IMR-90 (cell line): ENCODE data around the gene NT5DC2. TPM values are rescaled to one million over a fixed set of nuclear protein-coding genes. Genes with fewer than 3 reads are reported as not detected.

Source experiments
- ATAC-seq: fragments of 200-7000 bp; cut with Tn5 transposase; 2 replicates; pipeline ENCODE4 v1.9.1; 2020; ENCODE audit warnings: low read depth, mild to moderate bottlenecking, moderate library complexity
- BruUV-seq: library from RNA; stranded (reverse); fragments of 400-500 nt; replicated peaks from 2 replicates; lab custom pipeline; 2021; lab: Mats Ljungman, UMichigan
- CTCF ChIA-PET: fragments of 300-600 bp; formaldehyde crosslinking; extraction: SDS; loops from one replicate; lab custom pipeline; 2021; ENCODE audit warnings: antibody characterized with exemption; lab: Yijun Ruan, JAX
- POLR2A ChIA-PET: fragments of 300-600 bp; sonication (Branson Sonifier 250); formaldehyde crosslinking; loops from one replicate; lab custom pipeline; 2022; ENCODE audit warnings: antibody characterized with exemption; ENCODE audit not compliant: unreplicated experiment; lab: Charles Lee
- DNase-seq: peaks from one replicate; pipeline ENCODE4 v3.0.0; 2013
- H2AFZ ChIP-seq: replicated peaks from 2 replicates; pipeline ENCODE3; 2013; ENCODE audit warnings: low read length, mild to moderate bottlenecking; ENCODE audit not compliant: poor library complexity
- H2AK5ac ChIP-seq: 2 replicates; pipeline ENCODE4 v1.6.1; 2013; ENCODE audit warnings: low read depth, low read length, inconsistent platforms
- H2AK9ac ChIP-seq: replicated peaks from 2 replicates; pipeline ENCODE3; 2013; ENCODE audit warnings: mild to moderate bottlenecking, low read depth, low read length, moderate library complexity; ENCODE audit not compliant: poor library complexity
- H2BK120ac ChIP-seq: 2 replicates; pipeline ENCODE4 v1.6.1; 2013; ENCODE audit warnings: low read depth, low read length, inconsistent platforms
- H2BK15ac ChIP-seq: 3 replicates; pipeline ENCODE4 v1.6.1; 2013; ENCODE audit warnings: low read depth, low read length, inconsistent platforms
- H2BK20ac ChIP-seq: 2 replicates; pipeline ENCODE4 v1.6.1; 2013; ENCODE audit warnings: low read depth, mild to moderate bottlenecking, inconsistent platforms, low read length, moderate library complexity
- H2BK5ac ChIP-seq: 2 replicates; pipeline ENCODE4 v1.6.1; 2013; ENCODE audit warnings: mild to moderate bottlenecking, low read depth, low read length, inconsistent platforms; ENCODE audit not compliant: poor library complexity, severe bottlenecking
- H3K14ac ChIP-seq: replicated peaks from 2 replicates; pipeline ENCODE4 v1.6.1; 2013; ENCODE audit warnings: low read depth, low read length, inconsistent platforms
- H3K18ac ChIP-seq: 2 replicates; pipeline ENCODE4 v1.6.1; 2013; ENCODE audit warnings: low read depth, low read length, control low read depth
- H3K23ac ChIP-seq: 2 replicates; pipeline ENCODE4 v1.6.1; 2013; ENCODE audit warnings: low read depth, low read length, inconsistent platforms
- H3K27ac ChIP-seq: 2 replicates; pipeline ENCODE4 v1.5.1; 2013; ENCODE audit warnings: mild to moderate bottlenecking, control low read depth, low read length; ENCODE audit not compliant: insufficient read depth
- H3K27me3 ChIP-seq: 2 replicates; pipeline ENCODE4 v1.6.1; 2013; ENCODE audit warnings: low read length; ENCODE audit not compliant: control insufficient read depth, insufficient read depth
- H3K36me3 ChIP-seq: 2 replicates; pipeline ENCODE4 v1.6.1; 2013; ENCODE audit warnings: low read length, mixed read lengths; ENCODE audit not compliant: control insufficient read depth, insufficient read depth
- H3K4ac ChIP-seq: 2 replicates; pipeline ENCODE4 v1.6.1; 2013; ENCODE audit warnings: low read depth, low read length, inconsistent platforms
- H3K4me1 ChIP-seq: 2 replicates; pipeline ENCODE4 v1.6.1; 2013; ENCODE audit warnings: low read length, mixed read lengths; ENCODE audit not compliant: control insufficient read depth, insufficient read depth
- H3K4me2 ChIP-seq: 2 replicates; pipeline ENCODE4 v1.6.1; 2013; ENCODE audit warnings: low read depth, mild to moderate bottlenecking, control low read depth, low read length, moderate library complexity
- H3K4me3 ChIP-seq: 2 replicates; pipeline ENCODE4 v1.5.1; 2013; ENCODE audit warnings: low read depth, mild to moderate bottlenecking, control low read depth, low read length, moderate library complexity; ENCODE audit not compliant: insufficient read depth
- H3K56ac ChIP-seq: 2 replicates; pipeline ENCODE4 v1.6.1; 2013; ENCODE audit warnings: low read length, inconsistent platforms; ENCODE audit not compliant: insufficient read depth; ENCODE audit errors: extremely low read depth
- H3K79me1 ChIP-seq, 2 experiments: 2 replicates each; pipeline ENCODE4 v1.6.1; 2013; ENCODE audit warnings: low read length in 2 of 2, inconsistent platforms in 1 of 2, low read depth in 1 of 2
- H3K9ac ChIP-seq: 2 replicates; pipeline ENCODE4 v1.6.1; 2013; ENCODE audit warnings: low read depth, low read length, control low read depth
- H3K9me1 ChIP-seq: 2 replicates; pipeline ENCODE4 v1.6.1; 2013; ENCODE audit warnings: low read length, inconsistent platforms; ENCODE audit not compliant: insufficient read depth
- H3K9me3 ChIP-seq: 2 replicates; pipeline ENCODE4 v1.6.1; 2013; ENCODE audit warnings: low read length; ENCODE audit not compliant: control insufficient read depth, insufficient read depth
- H4K20me1 ChIP-seq: 2 replicates; pipeline ENCODE4 v1.6.1; 2013; ENCODE audit warnings: low read length, inconsistent platforms; ENCODE audit not compliant: insufficient read depth
- H4K5ac ChIP-seq: 2 replicates; pipeline ENCODE4 v1.6.1; 2013; ENCODE audit warnings: mild to moderate bottlenecking, low read depth, low read length, control low read depth
- H4K8ac ChIP-seq, 2 experiments: 2 replicates each; pipeline ENCODE4 v1.6.1; 2013; ENCODE audit warnings: low read depth in 2 of 2, low read length in 2 of 2, control low read depth in 1 of 2, inconsistent platforms in 1 of 2
- H4K91ac ChIP-seq: 2 replicates; pipeline ENCODE4 v1.6.1; 2013; ENCODE audit warnings: low read depth, low read length, inconsistent platforms; ENCODE audit not compliant: insufficient read depth
- BHLHE40 ChIP-seq: fragments of 150-350 bp; IDR thresholded peaks from 2 replicates; pipeline ENCODE4 v1.6.1; 2016; ENCODE audit warnings: mild to moderate bottlenecking, low read depth, low read length
- POLR2A ChIP-seq: IDR thresholded peaks from 2 replicates; pipeline ENCODE4 v1.6.1; 2012; ENCODE audit warnings: mild to moderate bottlenecking, low read depth, low read length
- RAD21 ChIP-seq: IDR thresholded peaks from 2 replicates; pipeline ENCODE4 v1.6.1; 2012; ENCODE audit warnings: low read length, improper control_type of control experiment
- RFX5 ChIP-seq: IDR thresholded peaks from 2 replicates; pipeline ENCODE4 v1.8.0; 2012; ENCODE audit warnings: low read depth, mild to moderate bottlenecking, low read length, moderate library complexity
- WGBS, 2 experiments: methylation state at CpG; one replicate each; pipeline versions ENCODE4 v1.1.5 to v1.1.7; 2013; ENCODE audit warnings: missing lambda C conversion rate in 2 of 2; ENCODE audit not compliant: insufficient read length in 1 of 2; ENCODE audit errors: extremely low coverage in 2 of 2; 5-methylcytosine and 5-hydroxymethylcytosine counted together
- dilution Hi-C: fragments of 300-500 bp; cut with HindIII; formaldehyde crosslinking; loops from one replicate; pipeline ENCODE4 v1.14.3; 2018; ENCODE audit warnings: low sequenced_read_pairs; ENCODE audit not compliant: unreplicated experiment
- in situ Hi-C: fragments of 300-500 bp; cut with MboI; formaldehyde crosslinking; loops from 3 replicates; pipeline ENCODE4 v1.14.3; 2019; ENCODE audit warnings: low sequenced_read_pairs, inconsistent platforms, mixed read lengths
- intact Hi-C: fragments of 100-400 bp; cut with micrococcal nuclease; formaldehyde crosslinking; loops from 2 replicates; pipeline ENCODE4 v1.10.0; 2022
- polyA plus RNA-seq, 3 experiments: library from polyadenylated mRNA; depleted of rRNA; stranded (reverse); fragments of >200 nt; gene quantifications; 2 replicates each; pipeline ENCODE4 v1.2.3, GENCODE V29; 2012; ENCODE audit warnings: low replicate concordance in 1 of 3
- total RNA-seq: library from RNA; depleted of rRNA; stranded (reverse); fragments of >200 nt; gene quantifications from 2 replicates; pipeline ENCODE4 v1.2.3, GENCODE V29; 2012

The NT5DC2 gene
- total and polyA plus RNA-seq, 2 of the 4 experiments (the other 2 are of a cell fraction), result 161 to 200 TPM

DNA sequence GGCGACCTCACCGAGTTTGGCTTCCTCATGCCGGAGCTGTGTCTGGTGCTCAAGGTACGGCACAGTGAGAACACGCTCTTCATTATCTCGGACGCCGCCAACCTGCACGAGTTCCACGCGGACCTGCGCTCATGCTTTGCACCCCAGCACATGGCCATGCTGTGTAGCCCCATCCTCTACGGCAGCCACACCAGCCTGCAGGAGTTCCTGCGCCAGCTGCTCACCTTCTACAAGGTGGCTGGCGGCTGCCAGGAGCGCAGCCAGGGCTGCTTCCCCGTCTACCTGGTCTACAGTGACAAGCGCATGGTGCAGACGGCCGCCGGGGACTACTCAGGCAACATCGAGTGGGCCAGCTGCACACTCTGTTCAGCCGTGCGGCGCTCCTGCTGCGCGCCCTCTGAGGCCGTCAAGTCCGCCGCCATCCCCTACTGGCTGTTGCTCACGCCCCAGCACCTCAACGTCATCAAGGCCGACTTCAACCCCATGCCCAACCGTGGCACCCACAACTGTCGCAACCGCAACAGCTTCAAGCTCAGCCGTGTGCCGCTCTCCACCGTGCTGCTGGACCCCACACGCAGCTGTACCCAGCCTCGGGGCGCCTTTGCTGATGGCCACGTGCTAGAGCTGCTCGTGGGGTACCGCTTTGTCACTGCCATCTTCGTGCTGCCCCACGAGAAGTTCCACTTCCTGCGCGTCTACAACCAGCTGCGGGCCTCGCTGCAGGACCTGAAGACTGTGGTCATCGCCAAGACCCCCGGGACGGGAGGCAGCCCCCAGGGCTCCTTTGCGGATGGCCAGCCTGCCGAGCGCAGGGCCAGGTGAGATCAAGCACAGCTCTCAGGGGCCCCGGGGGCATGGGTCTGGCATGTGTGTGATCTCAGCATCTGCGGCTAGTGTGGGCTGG lies 45.6 kb downstream of the NT5DC2 start:
- dilution Hi-C loops, result no loop called here
- H3K9me1 ChIP-seq, result peaks cover 8% of the 10 kb centered on the region; the same call in 1 of the 2 replicates
- H3K18ac ChIP-seq, result no peak overlapping the region
- no peak overlapping the region for H3K4ac ChIP-seq
- no peak overlapping the region for H2BK15ac ChIP-seq
- H4K8ac ChIP-seq, result no peak overlapping the region
- in situ Hi-C loops, result no loop called here
- no peak overlapping the region for H4K91ac ChIP-seq
- peaks cover 4 to 39% of the 10 kb centered on the region in 2 experiments; a peak in 3 of 4 replicates for H3K79me1 ChIP-seq
- H2AFZ ChIP-seq, result no peak overlapping the region
- BruUV-seq, result no TSS peak
- ATAC-seq (no peak), DNase-seq (no peak)
- no peak overlapping the region for H3K23ac ChIP-seq
- no peak overlapping the region for H3K4me2 ChIP-seq
- TF ChIP-seq BHLHE40, result no peak
- no peak for TF ChIP-seq POLR2A
- TF ChIP-seq RAD21, result no peak
- TF ChIP-seq RFX5, result no peak
- H3K27ac ChIP-seq, result no peak overlapping the region
- WGBS, 2 experiments, result 96% methylated on average over 49 of the region's 59 CpGs; no CpG with 5 or more reads in 1 of the 2 experiments
- peaks cover 24% of the 10 kb centered on the region for H4K20me1 ChIP-seq
- H2BK5ac ChIP-seq, result no peak overlapping the region
- CTCF ChIA-PET, result no interaction called here
- H3K9ac ChIP-seq, result no peak overlapping the region
- no peak overlapping the region for H2AK5ac ChIP-seq
- H3K4me1 ChIP-seq, result peaks cover 11% of the 10 kb centered on the region; the same call in 1 of the 2 replicates
- H2BK120ac ChIP-seq, result no peak overlapping the region
- POLR2A ChIA-PET, result no interaction called here
- no peak overlapping the region for H3K14ac ChIP-seq
- no peak overlapping the region for H2BK20ac ChIP-seq
- intact Hi-C loops, result no loop called here
- no peak overlapping the region for H3K56ac ChIP-seq
- peaks cover 82% of the 10 kb centered on the region for H3K36me3 ChIP-seq
- H3K4me3 ChIP-seq, result no peak overlapping the region
- H4K5ac ChIP-seq, result no peak overlapping the region
- peak overlapping the region; percentile 57 for H2AK9ac ChIP-seq
- no peaks in the 10 kb centered on the region for H3K9me3 ChIP-seq
- H3K27me3 ChIP-seq, result no peaks in the 10 kb centered on the region
